Mammary epithelial cell (primary cell): Measurements from ENCODE around the gene OR51G2.

ENCODE experiments used
- EZH2 ChIP-seq: IDR thresholded peaks from 2 replicates; pipeline ENCODE4 v1.6.1; 2012; ENCODE audit warnings: low read length, inconsistent platforms, borderline replicate concordance
- TF ChIP-seq, protein P1 (sequence below), 2 donors: IDR thresholded peaks in 1 of 2; conservative IDR thresholded peaks in 1 of 2; 2 replicates each; pipeline ENCODE4 v1.5.1; 2011 to 2012; ENCODE audit warnings: inconsistent platforms in 2 of 2, low read length in 2 of 2, mild to moderate bottlenecking in 2 of 2, control low read depth in 1 of 2, low read depth in 1 of 2; ENCODE audit not compliant: insufficient read depth in 1 of 2; ENCODE audit errors: extremely low read depth in 1 of 2

DNA sequence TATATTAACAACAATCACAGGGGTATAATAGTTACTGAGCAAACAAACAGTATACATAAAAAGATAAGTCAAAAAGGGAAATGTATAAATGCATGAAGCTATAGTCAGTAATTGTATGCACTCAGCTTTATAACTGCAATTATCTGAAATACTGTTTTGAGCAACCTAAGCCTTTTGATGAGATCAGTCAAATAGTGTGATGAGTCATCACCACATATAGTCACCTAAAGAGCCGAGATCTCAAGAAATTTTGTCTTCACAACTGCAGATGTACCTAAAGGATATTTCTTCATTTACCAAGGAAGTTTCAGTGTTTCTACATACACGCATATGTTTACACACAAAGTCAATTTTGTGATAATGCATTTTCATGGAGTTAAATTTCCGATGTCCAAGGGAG lies 41.7 kb upstream of the OR51G2 start:
- TF ChIP-seq, protein P1, sequence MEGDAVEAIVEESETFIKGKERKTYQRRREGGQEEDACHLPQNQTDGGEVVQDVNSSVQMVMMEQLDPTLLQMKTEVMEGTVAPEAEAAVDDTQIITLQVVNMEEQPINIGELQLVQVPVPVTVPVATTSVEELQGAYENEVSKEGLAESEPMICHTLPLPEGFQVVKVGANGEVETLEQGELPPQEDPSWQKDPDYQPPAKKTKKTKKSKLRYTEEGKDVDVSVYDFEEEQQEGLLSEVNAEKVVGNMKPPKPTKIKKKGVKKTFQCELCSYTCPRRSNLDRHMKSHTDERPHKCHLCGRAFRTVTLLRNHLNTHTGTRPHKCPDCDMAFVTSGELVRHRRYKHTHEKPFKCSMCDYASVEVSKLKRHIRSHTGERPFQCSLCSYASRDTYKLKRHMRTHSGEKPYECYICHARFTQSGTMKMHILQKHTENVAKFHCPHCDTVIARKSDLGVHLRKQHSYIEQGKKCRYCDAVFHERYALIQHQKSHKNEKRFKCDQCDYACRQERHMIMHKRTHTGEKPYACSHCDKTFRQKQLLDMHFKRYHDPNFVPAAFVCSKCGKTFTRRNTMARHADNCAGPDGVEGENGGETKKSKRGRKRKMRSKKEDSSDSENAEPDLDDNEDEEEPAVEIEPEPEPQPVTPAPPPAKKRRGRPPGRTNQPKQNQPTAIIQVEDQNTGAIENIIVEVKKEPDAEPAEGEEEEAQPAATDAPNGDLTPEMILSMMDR (conservative IDR thresholded peaks at IDR 0.05 in 1 of 2, IDR thresholded peaks at IDR 0.05 in 1 of 2; ENCODE audit: extremely low read depth in 1 of 2, insufficient read depth in 1 of 2, low read depth in 1 of 2, low read length in 2 of 2): no peak
- TF ChIP-seq EZH2: no peak
